Liver (tissue), 9 donors: ENCODE data around the gene PARN. TPM values are rescaled to one million over a fixed set of nuclear protein-coding genes. Genes with fewer than 3 reads are reported as not detected.
"Not testable (repeated sequence)": the region's sequence is repeated elsewhere in the genome, so short reads cannot be mapped to it uniquely, and the experiment has no call there.

ENCODE experiments used
- DNase-seq: peaks from one replicate; pipeline ENCODE4 v3.0.0-alpha.2; 2017; ENCODE audit warnings: low spot score
- H3K27ac ChIP-seq, 2 donors: one replicate each; pipeline ENCODE4 v1.7.0; 2013; ENCODE audit warnings: inconsistent platforms in 2 of 2, low read length in 2 of 2, control low read depth in 1 of 2, low read depth in 1 of 2, mild to moderate bottlenecking in 1 of 2
- H3K27me3 ChIP-seq, 4 donors: one replicate each; pipeline versions ENCODE4 v1.6.1 to v1.7.0; 2013; ENCODE audit warnings: low read length in 3 of 4, inconsistent platforms in 1 of 4, mild to moderate bottlenecking in 1 of 4, moderate library complexity in 1 of 4; ENCODE audit not compliant: control insufficient read depth in 4 of 4, insufficient read depth in 4 of 4
- H3K36me3 ChIP-seq, 4 donors: one replicate each; pipeline versions ENCODE4 v1.6.1 to v1.7.0; 2013; ENCODE audit warnings: low read length in 3 of 4, mild to moderate bottlenecking in 3 of 4, low read depth in 1 of 4, moderate library complexity in 1 of 4; ENCODE audit not compliant: control insufficient read depth in 4 of 4, insufficient read depth in 3 of 4
- H3K4me1 ChIP-seq, 4 donors: one replicate each; pipeline versions ENCODE4 v1.6.1 to v1.7.0; 2013; ENCODE audit warnings: low read length in 3 of 4, mild to moderate bottlenecking in 3 of 4, moderate library complexity in 1 of 4; ENCODE audit not compliant: control insufficient read depth in 4 of 4, insufficient read depth in 4 of 4
- H3K4me3 ChIP-seq, 3 donors: one replicate each; pipeline versions ENCODE4 v1.6.1 to v1.7.0; 2013; ENCODE audit warnings: low read length in 3 of 3, control low read depth in 1 of 3, low read depth in 1 of 3, mild to moderate bottlenecking in 1 of 3
- H3K9ac ChIP-seq, 2 donors: one replicate each; pipeline ENCODE4 v1.7.0; 2013; ENCODE audit warnings: low read length in 2 of 2, mild to moderate bottlenecking in 2 of 2, moderate library complexity in 2 of 2, control low read depth in 1 of 2, low read depth in 1 of 2
- H3K9me3 ChIP-seq, 4 donors: one replicate each; pipeline versions ENCODE4 v1.6.1 to v1.7.0; 2013; ENCODE audit warnings: low read length in 3 of 4; ENCODE audit not compliant: control insufficient read depth in 4 of 4
- ATF3 ChIP-seq: IDR thresholded peaks from 2 replicates; pipeline ENCODE4 v1.6.1; 2016; ENCODE audit warnings: antibody characterized with exemption
- CTCF ChIP-seq: fragments of 150-350 bp; IDR thresholded peaks from 2 replicates; pipeline ENCODE4 v1.5.1; 2017; ENCODE audit warnings: improper control_type of control experiment, low read depth, low read length; ENCODE audit not compliant: missing input control
- EGR1 ChIP-seq, 2 donors: IDR thresholded peaks; 2 replicates each; pipeline ENCODE4 v1.6.1; 2016 to 2018; ENCODE audit warnings: antibody characterized with exemption in 2 of 2, low read depth in 2 of 2
- FOXA1 ChIP-seq: IDR thresholded peaks from 2 replicates; pipeline ENCODE4 v1.6.1; 2016; ENCODE audit warnings: antibody characterized with exemption
- FOXA2 ChIP-seq: IDR thresholded peaks from 2 replicates; pipeline ENCODE4 v1.6.1; 2016; ENCODE audit warnings: antibody characterized with exemption
- GABPA ChIP-seq, 2 donors: IDR thresholded peaks in 1 of 2; conservative IDR thresholded peaks in 1 of 2; 2 replicates each; pipeline ENCODE4 v1.6.1; 2016; ENCODE audit warnings: antibody characterized with exemption in 2 of 2, mild to moderate bottlenecking in 1 of 2, moderate library complexity in 1 of 2
- HNF4A ChIP-seq, 2 donors: conservative IDR thresholded peaks; 2 replicates each; pipeline ENCODE4 v1.6.1; 2016; ENCODE audit warnings: antibody characterized with exemption in 2 of 2, mild to moderate bottlenecking in 2 of 2
- HNF4G ChIP-seq: IDR thresholded peaks from 2 replicates; pipeline ENCODE4 v1.6.1; 2016; ENCODE audit warnings: antibody characterized with exemption
- JUND ChIP-seq, 2 donors: IDR thresholded peaks; 2 replicates each; pipeline ENCODE4 v1.6.1; 2016; ENCODE audit warnings: antibody characterized with exemption in 2 of 2
- MAX ChIP-seq: IDR thresholded peaks from 2 replicates; pipeline ENCODE4 v1.6.1; 2016; ENCODE audit warnings: antibody characterized with exemption
- RAD21 ChIP-seq, 2 donors: IDR thresholded peaks; 2 replicates each; pipeline ENCODE4 v1.6.1; 2016; ENCODE audit warnings: antibody characterized with exemption in 2 of 2, mild to moderate bottlenecking in 2 of 2
- REST ChIP-seq: IDR thresholded peaks from 2 replicates; pipeline ENCODE4 v1.6.1; 2016; ENCODE audit warnings: antibody characterized with exemption, mild to moderate bottlenecking
- RXRA ChIP-seq, 2 donors: IDR thresholded peaks; 2 replicates each; pipeline ENCODE4 v1.6.1; 2017 to 2018; ENCODE audit warnings: antibody characterized with exemption in 2 of 2, mild to moderate bottlenecking in 1 of 2
- SP1 ChIP-seq: IDR thresholded peaks from 2 replicates; pipeline ENCODE4 v1.6.1; 2018; ENCODE audit warnings: antibody characterized with exemption, mild to moderate bottlenecking
- TAF1 ChIP-seq: conservative IDR thresholded peaks from 2 replicates; pipeline ENCODE4 v1.6.1; 2016; ENCODE audit warnings: antibody characterized with exemption, mild to moderate bottlenecking
- YY1 ChIP-seq: IDR thresholded peaks from 2 replicates; pipeline ENCODE4 v1.6.1; 2016; ENCODE audit warnings: antibody characterized with exemption, mild to moderate bottlenecking
- ZBTB33 ChIP-seq: IDR thresholded peaks from 2 replicates; pipeline ENCODE4 v1.6.1; 2016; ENCODE audit warnings: antibody characterized with exemption
- WGBS: extraction: QIAGEN DNeasy Blood & Tissue Kit; methylation state at CpG from one replicate; pipeline ENCODE4 v1.1.7; 2013; 5-methylcytosine and 5-hydroxymethylcytosine counted together
- polyA plus RNA-seq, 2 donors: library from polyadenylated mRNA; stranded (reverse) in 1 of 2; unstranded in 1 of 2; fragments of 200-250 nt in 1 of 2; fragments of >200 nt in 1 of 2; fragmentation: Nextera tagmentation in 1 of 2; extraction: Ambion mirVana in 1 of 2; gene quantifications; one replicate each; pipeline versions ENCODE4 v1.2.1 to v1.2.3, GENCODE V29; 2013 to 2015
- total RNA-seq, 2 donors: library from RNA; depleted of rRNA; stranded (reverse); fragments of >200 nt; gene quantifications; one replicate each; pipeline ENCODE4 v1.2.3, GENCODE V29; 2014
- donor health status: healthy.
- donor health status: healthy.
- donor health status: healthy.
- donor health status: healthy.
- donor health status: healthy.

Gene PARN
- total and polyA plus RNA-seq, 4 donors: 7.9 to 19.7 (median 9.7) TPM

- TF ChIP-seq GABPA (IDR thresholded peaks at IDR 0.05 in 1 of 2, conservative IDR thresholded peaks at IDR 0.05 in 1 of 2): no peak
- TF ChIP-seq ZBTB33: no peak
- TF ChIP-seq RXRA (IDR thresholded peaks at IDR 0.05): peak; percentile 68 to 81
- no peak for TF ChIP-seq EGR1 (IDR thresholded peaks at IDR 0.05; ENCODE audit: low read depth in 2 of 2)
- TF ChIP-seq MAX: peak; percentile 37
- TF ChIP-seq JUND (IDR thresholded peaks at IDR 0.05): peak; percentile 68 to 70
- TF ChIP-seq TAF1: no peak
- peak; percentile 97 for TF ChIP-seq FOXA1
These were observed 84.6 kb downstream of the PARN start (continued) for GRCh38 chr16:14545346-14545884.

- H3K27me3 ChIP-seq, DNase-seq, H3K9ac ChIP-seq, H3K36me3 ChIP-seq, H3K9me3 ChIP-seq, H3K4me3 ChIP-seq: not testable (repeated sequence)
- WGBS: 67% methylated on average over 4 of the region's 4 CpGs
- H3K27ac ChIP-seq: peak overlapping the region in 1 of 2 donors; percentile 62
- H3K4me1 ChIP-seq: peaks cover 0 to 25% (median 19%) of the 10 kb centered on the region in 4 donors
These were observed 85.2 kb downstream of the PARN start for GRCh38 chr16:14544846-14545245.

- H3K9me3 ChIP-seq: peaks cover 0 to 1% (median 0%) of the 10 kb centered on the region in 4 donors
- WGBS: 96% methylated on average over 2 of the region's 2 CpGs
- no peak for TF ChIP-seq ATF3
- TF ChIP-seq GABPA (IDR thresholded peaks at IDR 0.05 in 1 of 2, conservative IDR thresholded peaks at IDR 0.05 in 1 of 2): no peak
- TF ChIP-seq EGR1 (IDR thresholded peaks at IDR 0.05; ENCODE audit: low read depth in 2 of 2): no peak
- no peak for TF ChIP-seq YY1
- no peak for TF ChIP-seq FOXA2
- no peak for TF ChIP-seq CTCF
- TF ChIP-seq RAD21 (IDR thresholded peaks at IDR 0.05): no peak
- no peak for TF ChIP-seq HNF4A (conservative IDR thresholded peaks at IDR 0.05)
- no peak for TF ChIP-seq SP1
- TF ChIP-seq HNF4G: no peak
- no peak for TF ChIP-seq RXRA (IDR thresholded peaks at IDR 0.05)
- no peak for TF ChIP-seq MAX
- no peak for TF ChIP-seq REST
- TF ChIP-seq FOXA1: no peak
- no peak for TF ChIP-seq ZBTB33
- no peaks in the 10 kb centered on the region for H3K27me3 ChIP-seq
- H3K27ac ChIP-seq: no peak overlapping the region
- no peak overlapping the region for H3K9ac ChIP-seq
- H3K4me1 ChIP-seq: no peaks in the 10 kb centered on the region
- DNase-seq: no peak
- H3K4me3 ChIP-seq: no peak overlapping the region
- no peaks in the 10 kb centered on the region for H3K36me3 ChIP-seq
These were observed 90.4 kb downstream of the PARN start for GRCh38 chr16:14539631-14540030.
